ENCODE results near the gene THAP10. TPM values are rescaled to one million over a fixed set of nuclear protein-coding genes. Genes with fewer than 3 reads are reported as not detected.
"Not testable (repeated sequence)": the region's sequence is repeated elsewhere in the genome, so short reads cannot be mapped to it uniquely, and the experiment has no call there.

The THAP10 gene
- 5.5 and 6.8 TPM in 2 replicates for total RNA-seq (2014; rRNA removed; shearing (Covaris generic))

DNA sequence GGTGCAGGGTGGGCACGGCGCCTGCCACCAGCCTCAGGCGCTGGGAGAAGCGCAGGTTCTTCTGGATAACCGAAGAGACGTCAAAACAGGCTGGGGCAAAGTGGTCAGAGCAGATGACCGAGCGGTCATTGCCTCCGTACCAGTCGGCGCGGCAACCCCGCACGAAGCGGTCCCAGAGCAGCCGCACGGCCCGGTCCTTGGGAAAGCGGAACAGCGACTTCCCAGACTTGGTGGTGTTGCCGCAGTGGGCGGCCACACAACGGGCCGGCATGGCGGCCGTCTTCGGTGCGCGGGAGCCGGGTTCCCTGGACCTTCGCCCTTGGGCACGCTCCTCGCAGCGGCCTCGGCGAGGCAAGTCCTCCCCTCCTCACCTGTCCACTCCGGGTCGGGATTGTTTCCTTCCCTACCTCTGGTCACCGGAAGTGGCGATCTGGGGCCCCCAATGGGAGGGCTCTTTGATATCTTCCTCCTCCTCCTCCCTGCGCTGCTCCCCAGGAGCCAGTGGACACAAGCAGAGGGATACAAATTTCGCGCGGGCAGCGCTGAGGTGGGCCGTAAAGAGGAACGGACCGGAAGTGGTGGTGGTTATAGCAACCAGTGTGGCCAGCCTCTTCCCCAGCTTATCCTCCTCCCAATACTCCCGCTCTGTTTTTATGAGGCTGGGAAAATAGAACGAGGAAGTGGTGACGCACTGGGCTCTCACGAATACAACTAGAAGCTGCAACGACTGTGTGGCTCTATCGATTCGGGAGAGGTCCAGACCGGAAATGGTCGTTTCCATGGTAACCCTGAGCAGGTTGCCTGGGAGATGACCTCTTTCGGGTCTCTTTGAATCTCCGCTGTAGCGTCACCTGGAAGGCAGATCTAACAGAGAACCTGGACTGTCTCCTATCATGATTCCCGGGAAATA lies at the start of gene THAP10, which contains the start of gene LRRC49:
Gene THAP10, minus strand, starts transcription at position 432 of the 910 bp plus-strand sequence. Its CDS starts 161 bp downstream, at position 271.
Gene LRRC49, plus strand, starts transcription at position 825 of the 910 bp plus-strand sequence. Its CDS starts 69 bp downstream, at position 894.
- Histone ChIP-seq H3K27ac (peak within 1 kb of the TSS; percentile 70), H3K27me3 (no peaks in the 10 kb centered on the region), H3K4me3 (peak within 1 kb of the TSS; percentile 93), H3K9me3 (replicated peaks) (no peaks in the 10 kb centered on the region), H3K36me3 (no peaks in the 10 kb centered on the region; the same call in 1 of the 2 replicates), H3K4me1 (no peaks in the 10 kb centered on the region; the same call in 1 of the 2 replicates)
- peak; percentile 98 for DNase-seq

DNA sequence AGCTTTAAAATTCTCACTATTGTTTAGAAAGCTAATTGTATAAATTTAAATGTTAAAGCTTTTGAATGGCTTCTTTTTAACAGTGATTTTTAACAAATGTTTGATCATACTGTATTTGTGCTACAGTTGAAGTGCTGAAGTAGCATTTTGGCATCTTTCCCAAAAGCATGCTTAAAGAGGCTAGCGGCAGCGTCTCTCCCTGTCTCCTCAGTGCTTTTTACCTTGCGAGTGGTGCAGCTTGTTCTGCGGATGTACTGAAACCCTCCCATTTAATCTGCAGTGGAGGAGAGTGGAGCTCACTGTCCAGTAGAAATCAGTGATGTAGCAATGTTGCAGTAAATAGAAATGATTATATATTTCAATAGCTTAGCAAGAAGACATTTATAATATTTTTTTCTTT lies 44.1 kb upstream of the THAP10 start:
- no peaks in the 10 kb centered on the region for H3K27me3 ChIP-seq

DNA sequence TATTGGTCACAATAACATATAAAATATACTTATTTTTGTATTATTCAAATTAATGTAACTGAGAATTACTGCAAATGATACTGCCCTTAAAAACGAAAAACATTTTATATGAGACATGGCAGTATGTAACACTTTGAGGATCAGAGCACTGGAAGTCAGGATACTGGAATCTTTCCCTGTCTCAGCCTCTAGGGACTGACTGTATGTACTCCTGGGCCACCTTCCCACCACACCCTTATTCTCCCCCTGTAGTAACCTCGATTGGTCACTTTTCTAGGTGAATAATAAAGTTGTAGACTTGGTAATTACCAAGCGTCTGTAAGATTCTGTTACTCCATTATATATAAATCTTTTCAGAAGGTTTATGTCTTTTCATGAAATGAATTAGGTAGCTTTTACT lies 43.4 kb upstream of the THAP10 start:
- Histone ChIP-seq H3K4me3 (no peak overlapping the region), H3K36me3 (no peaks in the 10 kb centered on the region), H3K9me3 (replicated peaks) (no peaks in the 10 kb centered on the region), H3K27ac (no peak overlapping the region), H3K4me1 (0 out of 2 replicates have a peak, but pooled peaks cover 5% of the 10 kb centered on the region), H3K27me3 (no peaks in the 10 kb centered on the region)
- DNase-seq, result no peak

More for the DNA sequence above, 44.1 kb upstream of the THAP10 start:
- Histone ChIP-seq H3K9me3 (replicated peaks) (no peaks in the 10 kb centered on the region), H3K4me3 (no peak overlapping the region), H3K36me3 (no peaks in the 10 kb centered on the region), H3K4me1 (0 out of 2 replicates have a peak, but pooled peaks cover 5% of the 10 kb centered on the region), H3K27ac (no peak overlapping the region)
- DNase-seq, result peak in 1 of 2 experiments; percentile 15

DNA sequence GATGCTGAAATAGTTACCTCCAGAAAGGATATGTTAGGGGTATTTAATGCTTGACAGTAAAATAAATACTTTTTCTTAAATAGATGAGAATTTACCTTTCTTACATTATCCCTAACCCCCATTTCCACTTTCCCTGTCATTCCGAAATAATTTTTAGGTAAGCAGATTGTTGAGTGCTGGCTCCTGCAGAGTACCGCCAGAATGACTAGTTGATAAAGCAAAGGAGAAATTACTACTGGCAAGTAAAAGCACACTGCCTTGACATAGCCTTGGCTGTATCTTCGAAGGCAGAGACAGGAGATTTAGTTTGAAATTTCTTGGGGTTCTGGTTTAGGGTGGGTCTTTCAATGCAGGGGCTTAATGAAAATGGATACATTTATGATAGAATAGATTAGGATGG lies 41.2 kb upstream of the THAP10 start:
- Histone ChIP-seq H3K27ac (no peak overlapping the region), H3K4me3 (no peak overlapping the region), H3K27me3 (no peaks in the 10 kb centered on the region), H3K4me1 (0 out of 2 replicates have a peak, but pooled peaks cover 5% of the 10 kb centered on the region), H3K36me3 (no peaks in the 10 kb centered on the region), H3K9me3 (replicated peaks) (no peaks in the 10 kb centered on the region)
- no peak for DNase-seq

DNA sequence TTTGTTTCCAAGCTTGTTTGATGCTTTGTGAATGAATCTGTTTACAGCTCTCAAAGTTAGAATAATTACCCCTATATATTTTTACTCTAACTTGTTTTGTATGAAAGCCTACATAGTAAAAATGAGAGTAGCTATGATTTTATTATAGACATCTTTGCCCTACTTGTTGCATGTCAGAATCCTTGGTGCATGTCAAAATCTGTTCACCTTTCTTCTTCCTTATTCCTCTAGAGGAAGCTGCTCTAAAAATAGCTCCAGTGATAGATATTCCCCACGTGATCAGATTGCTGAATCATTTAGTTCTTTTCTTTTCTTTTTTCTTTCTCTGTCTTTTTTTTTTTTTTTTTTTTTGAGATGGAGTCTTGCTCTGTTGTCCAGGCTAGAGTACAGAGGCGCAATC lies 40.2 kb upstream of the THAP10 start:
- Histone ChIP-seq H3K9me3 (replicated peaks) (no peaks in the 10 kb centered on the region), H3K27me3 (no peaks in the 10 kb centered on the region), H3K36me3 (no peaks in the 10 kb centered on the region), H3K4me3 (no peak overlapping the region), H3K27ac (no peak overlapping the region), H3K4me1 (peaks cover 7% of the 10 kb centered on the region)
- no peak for DNase-seq

DNA sequence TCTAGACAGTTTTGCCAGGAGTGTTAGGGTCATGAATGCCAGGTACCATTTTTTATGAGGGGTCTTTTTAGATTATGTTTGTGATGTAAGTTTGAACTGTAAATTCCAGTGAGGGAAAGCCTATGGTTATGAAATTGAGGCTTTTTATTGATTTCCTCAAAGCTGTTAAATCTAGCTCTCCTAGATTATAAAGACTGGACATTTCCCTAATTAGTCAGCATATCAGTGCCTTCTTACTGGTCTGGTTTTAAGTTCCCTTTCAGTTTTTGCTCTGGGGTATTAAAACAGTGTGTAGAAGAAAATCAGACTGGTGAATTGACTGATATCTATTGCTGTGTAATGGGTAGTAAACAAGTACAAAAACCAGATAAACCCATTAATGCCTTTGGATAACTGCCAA lies 39.6 kb upstream of the THAP10 start:
- no peak overlapping the region for H3K4me3 ChIP-seq
- H3K27me3 ChIP-seq, result no peaks in the 10 kb centered on the region
- no peaks in the 10 kb centered on the region for H3K9me3 ChIP-seq (replicated peaks)
- H3K36me3 ChIP-seq, result no peaks in the 10 kb centered on the region
- H3K4me1 ChIP-seq, result peaks cover 12% of the 10 kb centered on the region
- DNase-seq, result no peak
- no peak overlapping the region for H3K27ac ChIP-seq

DNA sequence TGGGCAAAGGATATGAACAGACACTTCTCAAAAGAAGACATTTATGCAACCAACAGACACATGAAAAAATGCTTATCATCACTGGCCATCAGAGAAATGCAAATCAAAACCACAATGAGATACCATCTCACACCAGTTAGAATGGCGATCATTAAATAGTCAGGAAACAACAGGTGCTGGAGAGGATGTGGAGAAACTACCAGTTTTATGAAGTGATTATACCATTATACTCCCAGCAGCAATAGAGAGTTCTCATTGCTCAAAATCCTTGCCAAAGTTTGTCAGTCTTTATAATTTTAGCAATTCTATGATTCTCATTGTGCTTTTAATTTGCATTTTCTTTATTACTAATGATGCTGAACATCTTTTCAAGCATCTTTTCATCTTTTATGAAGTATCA lies 34.7 kb upstream of the THAP10 start:
- not testable (repeated sequence) for H3K9me3 ChIP-seq (replicated peaks); H3K27ac ChIP-seq; H3K27me3 ChIP-seq; H3K4me3 ChIP-seq; H3K36me3 ChIP-seq
- DNase-seq, result peak in 1 of 2 experiments; percentile 49
- peaks cover 11% of the 10 kb centered on the region for H3K4me1 ChIP-seq

DNA sequence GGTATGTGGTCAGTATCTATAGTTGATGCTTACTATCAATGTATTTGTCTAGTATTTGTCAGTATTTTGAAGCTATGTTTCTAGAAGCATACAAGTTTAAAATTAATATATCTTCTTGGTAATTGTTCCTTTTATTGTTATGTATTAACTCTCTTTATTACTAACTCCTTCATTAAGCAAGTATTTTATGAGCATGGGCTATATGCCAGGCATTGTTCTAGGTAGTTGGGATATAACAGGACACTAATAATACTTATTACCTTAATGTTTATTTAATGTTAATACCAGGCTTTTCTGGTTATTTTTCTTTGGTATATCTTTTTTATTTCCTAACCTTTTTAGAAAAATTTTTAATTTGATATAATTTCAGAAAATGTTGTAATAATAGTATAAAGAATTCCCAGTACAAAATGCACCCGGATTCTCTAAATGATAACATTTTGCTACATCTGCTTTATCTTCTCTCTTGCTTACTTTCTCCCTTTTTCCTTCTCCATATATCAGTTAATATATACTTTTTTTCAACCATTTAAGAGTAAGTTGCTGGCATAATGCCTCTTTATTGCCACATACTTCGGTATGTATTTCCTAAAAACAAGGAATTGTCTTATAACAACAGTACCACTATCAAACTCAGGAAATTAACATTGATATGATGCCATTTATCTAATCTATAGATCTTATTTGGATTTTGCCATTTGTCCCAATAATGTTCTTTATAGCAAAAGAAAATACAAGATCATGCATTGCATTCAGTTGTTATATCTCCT lies 31.3 kb upstream of the THAP10 start:
- H3K9me3 ChIP-seq (replicated peaks), result no peaks in the 10 kb centered on the region; the same call in 1 of the 2 replicates
- H3K27ac ChIP-seq, result no peak overlapping the region
- no peak for DNase-seq
- peaks cover 11% of the 10 kb centered on the region for H3K4me1 ChIP-seq
- H3K27me3 ChIP-seq, result no peaks in the 10 kb centered on the region
- H3K36me3 ChIP-seq, result no peaks in the 10 kb centered on the region
- no peak overlapping the region for H3K4me3 ChIP-seq

DNA sequence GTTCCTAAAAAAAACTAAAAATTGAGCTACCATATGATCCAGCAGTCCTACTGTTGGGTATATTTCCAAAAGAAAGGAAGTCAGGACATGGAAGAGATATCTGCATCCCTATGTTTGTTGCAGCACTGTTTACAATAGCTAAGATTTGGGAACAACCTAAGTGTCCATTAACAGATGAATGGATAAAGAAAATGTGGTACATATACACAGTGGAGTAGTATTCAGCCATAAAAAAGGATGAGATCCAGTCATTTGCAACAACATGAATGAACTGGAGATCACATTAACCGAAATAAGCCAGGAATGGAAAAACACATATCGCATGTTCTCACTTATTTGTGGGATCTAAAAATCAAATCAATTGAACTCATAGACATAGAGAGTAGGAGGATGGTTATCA lies 29.9 kb upstream of the THAP10 start:
- Histone ChIP-seq H3K27me3 (no peaks in the 10 kb centered on the region), H3K27ac (no peak overlapping the region), H3K4me1 (peaks cover 5% of the 10 kb centered on the region), H3K9me3 (replicated peaks) (no peaks in the 10 kb centered on the region; the same call in 1 of the 2 replicates), H3K36me3 (no peaks in the 10 kb centered on the region), H3K4me3 (no peak overlapping the region)
- no peak for DNase-seq

DNA sequence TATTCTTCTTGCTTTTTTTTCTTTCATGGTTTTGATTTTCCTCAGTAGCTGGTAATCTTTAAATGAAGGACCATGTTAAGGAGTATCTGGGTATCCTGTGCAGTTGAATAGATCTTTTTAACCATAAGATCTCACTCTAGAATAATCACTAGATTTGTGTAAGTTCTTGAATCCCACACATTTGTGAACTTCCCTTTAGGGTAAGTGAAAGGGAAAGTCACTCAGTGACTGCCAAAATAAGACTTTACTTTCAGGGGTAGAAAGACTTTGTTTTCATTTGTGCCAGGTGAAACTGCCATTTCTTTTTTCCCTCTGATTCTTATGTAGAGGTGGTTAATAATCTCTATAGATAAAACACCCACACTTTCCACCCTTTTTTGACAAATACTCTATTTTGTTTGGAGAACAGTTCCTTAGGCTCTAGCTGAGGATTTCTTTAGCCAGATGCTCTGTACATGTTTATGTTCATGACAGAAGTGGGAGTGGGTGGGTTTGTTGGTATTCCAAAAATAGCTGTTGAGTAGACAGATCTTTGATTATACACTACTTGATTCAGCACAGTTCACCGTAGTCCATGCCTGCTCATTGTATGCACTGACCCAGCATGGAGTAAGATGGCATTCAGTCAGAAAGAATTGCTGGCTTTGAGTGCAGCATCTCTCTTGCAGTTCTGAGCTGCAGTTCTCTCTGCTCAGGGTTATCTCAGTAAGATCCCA lies 28.9 kb upstream of the THAP10 start:
- no peaks in the 10 kb centered on the region; the same call in 1 of the 2 replicates for H3K9me3 ChIP-seq (replicated peaks)
- no peak overlapping the region for H3K4me3 ChIP-seq
- H3K27me3 ChIP-seq, result no peaks in the 10 kb centered on the region
- H3K36me3 ChIP-seq, result no peaks in the 10 kb centered on the region
- DNase-seq, result no peak
- no peak overlapping the region for H3K27ac ChIP-seq
- no peaks in the 10 kb centered on the region for H3K4me1 ChIP-seq

DNA sequence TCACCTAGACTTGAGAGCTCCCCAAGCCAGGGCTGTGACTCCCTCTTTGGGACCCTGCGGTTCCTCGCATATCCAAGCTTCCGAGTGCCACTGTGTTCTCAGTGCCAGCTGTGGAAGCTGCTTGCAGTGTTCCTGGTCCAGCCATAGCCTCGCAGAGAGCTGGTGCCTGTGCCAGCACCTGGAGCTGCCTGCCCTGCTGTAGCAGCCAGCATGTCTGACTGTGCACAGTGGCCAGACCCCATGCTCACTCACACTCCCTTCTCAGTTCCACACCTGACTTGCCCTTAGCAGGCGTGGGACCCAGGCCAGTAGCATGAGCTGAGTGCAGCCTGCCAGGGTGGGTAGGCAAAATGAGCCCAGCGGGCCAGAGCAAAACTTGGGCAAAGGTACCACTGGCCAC lies 25.7 kb upstream of the THAP10 start:
- no peak for DNase-seq

DNA sequence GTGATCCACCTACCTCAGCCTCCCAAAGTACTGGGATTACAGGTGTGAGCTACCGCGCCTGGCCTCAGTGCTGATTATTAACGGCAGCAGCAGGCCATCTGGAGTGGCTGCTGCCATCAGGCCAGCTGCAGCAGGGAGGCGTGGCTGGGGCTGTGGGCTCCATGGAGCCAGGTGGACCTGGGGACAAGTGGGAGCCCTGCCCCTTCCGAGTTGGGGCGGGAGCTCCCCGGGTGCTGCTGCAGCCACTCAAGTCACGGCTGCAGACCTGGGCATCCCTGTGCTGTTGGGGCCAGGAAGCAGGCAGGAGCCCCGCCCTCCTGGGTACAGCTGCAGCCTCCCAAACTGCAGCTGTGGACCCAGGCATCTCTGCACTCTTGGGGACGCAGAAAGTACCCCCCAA lies 24.3 kb upstream of the THAP10 start:
- H3K36me3 ChIP-seq, result no peaks in the 10 kb centered on the region
- no peak for DNase-seq
- no peaks in the 10 kb centered on the region for H3K4me1 ChIP-seq

More for the DNA sequence above, 25.7 kb upstream of the THAP10 start:
- Histone ChIP-seq H3K27ac (no peak overlapping the region), H3K36me3 (no peaks in the 10 kb centered on the region), H3K4me3 (no peak overlapping the region), H3K4me1 (no peaks in the 10 kb centered on the region), H3K27me3 (no peaks in the 10 kb centered on the region), H3K9me3 (replicated peaks) (no peaks in the 10 kb centered on the region; the same call in 1 of the 2 replicates)

DNA sequence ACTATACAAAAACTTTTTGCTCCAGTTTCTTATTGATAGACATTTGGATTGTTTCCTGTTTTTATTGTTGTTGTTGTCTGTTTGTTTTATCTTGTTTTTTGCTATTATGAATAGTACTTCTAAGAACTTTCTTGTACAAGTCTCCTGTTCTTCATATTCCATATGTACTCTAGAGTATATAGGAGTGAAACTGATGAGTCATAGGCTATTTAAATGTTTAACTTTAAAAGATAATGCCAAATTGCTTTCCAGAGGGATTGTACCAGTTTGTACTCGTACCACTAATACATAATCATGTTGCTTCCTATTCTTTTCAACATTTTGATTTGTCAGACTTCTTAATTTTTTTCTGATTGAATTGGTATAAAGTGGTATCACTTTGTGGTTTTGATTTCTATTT lies 20.0 kb upstream of the THAP10 start:
- H3K27me3 ChIP-seq, result no peaks in the 10 kb centered on the region
- H3K4me3 ChIP-seq, result no peak overlapping the region
- no peak for DNase-seq
- no peaks in the 10 kb centered on the region for H3K4me1 ChIP-seq
- H3K36me3 ChIP-seq, result peaks cover 5% of the 10 kb centered on the region
- no peak overlapping the region for H3K27ac ChIP-seq
- H3K9me3 ChIP-seq (replicated peaks), result peaks cover 17% of the 10 kb centered on the region

More for the DNA sequence above, 24.3 kb upstream of the THAP10 start:
- Histone ChIP-seq H3K9me3 (replicated peaks) (no peaks in the 10 kb centered on the region; the same call in 1 of the 2 replicates), H3K4me3 (no peak overlapping the region), H3K27me3 (no peaks in the 10 kb centered on the region), H3K27ac (no peak overlapping the region)

DNA sequence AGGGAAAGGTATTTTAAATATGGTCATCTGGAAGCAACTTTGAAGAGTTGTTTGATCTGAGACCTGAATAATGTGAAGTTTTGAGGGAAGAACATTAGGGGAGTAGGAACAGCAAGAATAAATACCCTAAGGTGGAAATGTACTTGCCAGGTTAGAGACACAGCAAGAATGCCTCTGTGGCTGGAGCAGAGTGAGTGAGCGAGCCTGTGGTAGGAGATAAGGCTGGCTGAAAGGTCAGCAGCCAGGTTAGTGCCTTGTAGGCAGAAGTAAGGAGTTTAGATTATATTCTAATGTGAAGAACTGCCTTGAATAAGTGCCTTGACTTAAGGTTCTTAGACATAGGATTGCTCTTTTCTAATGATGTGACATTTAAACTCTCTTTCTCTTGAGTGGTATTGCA lies 18.7 kb upstream of the THAP10 start:
- peaks cover 18% of the 10 kb centered on the region for H3K9me3 ChIP-seq (replicated peaks)
- no peak for DNase-seq
- peaks cover 8% of the 10 kb centered on the region for H3K36me3 ChIP-seq
- no peaks in the 10 kb centered on the region for H3K27me3 ChIP-seq
- H3K27ac ChIP-seq, result no peak overlapping the region
- no peaks in the 10 kb centered on the region for H3K4me1 ChIP-seq
- no peak overlapping the region for H3K4me3 ChIP-seq

Measured in SJCRH30 (cell line).